Gastroesophageal sphincter (tissue), 4 donors: ENCODE data around the gene TULP1. TPM values are rescaled to one million over a fixed set of nuclear protein-coding genes. Genes with fewer than 3 reads are reported as not detected.

Source experiments
- ATAC-seq: fragments of 150-250 bp; one replicate; pipeline ENCODE4 v1.9.1; 2016; ENCODE audit warnings: mild to moderate bottlenecking, moderate library complexity
- H3K27ac ChIP-seq, 4 donors: fragments of 200-600 bp; sonication (generic) in 3 of 4; 1 replicate in 3 of 4; 2 replicates in 1 of 4; pipeline ENCODE4 v1.5.1; 2016 to 2019
- H3K27me3 ChIP-seq: fragments of 200-600 bp; sonication (generic); one replicate; pipeline ENCODE4 v1.5.1; 2019
- H3K36me3 ChIP-seq, 2 donors: fragments of 200-600 bp; sonication (generic); one replicate each; pipeline ENCODE4 v1.5.1; 2019; ENCODE audit warnings: control low read depth in 1 of 2
- H3K4me1 ChIP-seq, 3 donors: fragments of 200-600 bp; sonication (generic); 1 replicate in 2 of 3; 2 replicates in 1 of 3; pipeline ENCODE4 v1.5.1; 2016 to 2019; ENCODE audit warnings: control low read depth in 2 of 3
- H3K4me3 ChIP-seq, 2 donors: fragments of 200-600 bp; sonication (generic); one replicate each; pipeline ENCODE4 v1.5.1; 2019; ENCODE audit warnings: mild to moderate bottlenecking in 1 of 2, moderate library complexity in 1 of 2
- H3K9me3 ChIP-seq, 3 donors: fragments of 200-600 bp; sonication (generic); one replicate each; pipeline ENCODE4 v1.5.1; 2017 to 2019; ENCODE audit warnings: control low read depth in 2 of 3
- CTCF ChIP-seq, 4 experiments: fragments of 200-600 bp in 2 of 4; fragments of 450-650 bp in 2 of 4; sonication (generic) in 1 of 4; IDR thresholded peaks; one replicate each; pipeline ENCODE4 v1.5.1; 2017 to 2019; ENCODE audit warnings: antibody characterized with exemption in 4 of 4, mild to moderate bottlenecking in 2 of 4, moderate library complexity in 2 of 4
- EP300 ChIP-seq: sonication (generic); formaldehyde crosslinking; IDR thresholded peaks from one replicate; pipeline ENCODE4 v1.6.1; 2017; ENCODE audit warnings: antibody characterized with exemption, mild to moderate bottlenecking
- POLR2A ChIP-seq, 2 donors: fragments of 450-650 bp; IDR thresholded peaks; one replicate each; pipeline ENCODE4 v1.6.1; 2017; ENCODE audit warnings: antibody characterized with exemption in 2 of 2, mild to moderate bottlenecking in 2 of 2, moderate library complexity in 1 of 2
- POLR2AphosphoS5 ChIP-seq: sonication (generic); formaldehyde crosslinking; IDR thresholded peaks from one replicate; pipeline ENCODE4 v1.6.1; 2017; ENCODE audit warnings: antibody characterized with exemption
- WGBS, 2 donors: methylation state at CpG; one replicate each; pipeline ENCODE4 v1.1.5; 2018; ENCODE audit warnings: low coverage in 1 of 2; 5-methylcytosine and 5-hydroxymethylcytosine counted together
- total RNA-seq, 4 donors: library from RNA; depleted of rRNA; stranded (reverse); fragments of >200 nt; gene quantifications; one replicate each; pipeline ENCODE4 v1.1.0, GENCODE V29; 2016

Gene TULP1
- total RNA-seq, 4 donors from 2014 or later: 0.89 TPM; not detected in 3

GRCh38 chr6:35510916-35511561 is 1.7 kb downstream of the TULP1 start:
- TF ChIP-seq POLR2AphosphoS5 (no peak), CTCF (IDR thresholded peaks at IDR 0.05) (no peak), EP300 (no peak), POLR2A (IDR thresholded peaks at IDR 0.05) (no peak)
- WGBS, 2 donors: 86 to 90% methylated on average over 3 of the region's 7 CpGs
- Histone ChIP-seq H3K9me3 (no peaks in the 10 kb centered on the region), H3K36me3 (no peaks in the 10 kb centered on the region), H3K27me3 (peaks cover 70% of the 10 kb centered on the region), H3K27ac (no peak overlapping the region), H3K4me1 (peaks cover 0 to 11% (median 0%) of the 10 kb centered on the region in 3 donors), H3K4me3 (peak overlapping the region in 1 of 2 donors; percentile 25)
- ATAC-seq: no peak

- Histone ChIP-seq H3K4me3 (no peak overlapping the region), H3K27ac (no peak overlapping the region), H3K27me3 (peaks cover 95% of the 10 kb centered on the region), H3K4me1 (peaks cover 0 to 11% (median 0%) of the 10 kb centered on the region in 3 donors), H3K9me3 (no peaks in the 10 kb centered on the region), H3K36me3 (no peaks in the 10 kb centered on the region)
- no peak for TF ChIP-seq EP300
- no peak for TF ChIP-seq POLR2AphosphoS5
- TF ChIP-seq POLR2A (IDR thresholded peaks at IDR 0.05): no peak
- TF ChIP-seq CTCF (IDR thresholded peaks at IDR 0.05): no peak
- no peak for ATAC-seq
- WGBS, 2 donors: 0 to 51% methylated on average over 1 to 4 of the region's 5 CpGs
Observed at GRCh38 chr6:35508542-35508941, 4.2 kb downstream of the TULP1 start.

- ATAC-seq: no peak
- Histone ChIP-seq H3K27me3 (peaks cover 97% of the 10 kb centered on the region), H3K36me3 (no peaks in the 10 kb centered on the region), H3K4me3 (no peak overlapping the region), H3K9me3 (no peaks in the 10 kb centered on the region), H3K4me1 (peaks cover 0 to 11% (median 0%) of the 10 kb centered on the region in 3 donors), H3K27ac (no peak overlapping the region)
- WGBS, 2 donors: 58 to 80% methylated on average over 1 to 2 of the region's 2 CpGs
- TF ChIP-seq POLR2AphosphoS5: no peak
- no peak for TF ChIP-seq EP300
- no peak for TF ChIP-seq POLR2A (IDR thresholded peaks at IDR 0.05)
- no peak for TF ChIP-seq CTCF (IDR thresholded peaks at IDR 0.05)
Observed at GRCh38 chr6:35508027-35508426, 4.7 kb downstream of the TULP1 start.

GRCh38 chr6:35507221-35507620 is 5.5 kb downstream of the TULP1 start:
- H3K9me3 ChIP-seq: no peaks in the 10 kb centered on the region
- H3K27me3 ChIP-seq: peaks cover 89% of the 10 kb centered on the region
- TF ChIP-seq CTCF (IDR thresholded peaks at IDR 0.05) (no peak), POLR2A (IDR thresholded peaks at IDR 0.05) (no peak), POLR2AphosphoS5 (no peak), EP300 (no peak)
- no peak overlapping the region for H3K27ac ChIP-seq
- H3K4me1 ChIP-seq: peaks cover 0 to 11% (median 0%) of the 10 kb centered on the region in 3 donors
- 78 to 85% methylated on average over 1 to 2 of the region's 2 CpGs for WGBS, 2 donors
- no peaks in the 10 kb centered on the region for H3K36me3 ChIP-seq
- H3K4me3 ChIP-seq: no peak overlapping the region
- no peak for ATAC-seq

GRCh38 chr6:35506536-35506935 is 6.2 kb downstream of the TULP1 start:
- no peak for TF ChIP-seq POLR2A (IDR thresholded peaks at IDR 0.05)
- TF ChIP-seq CTCF (IDR thresholded peaks at IDR 0.05): no peak
- TF ChIP-seq EP300: no peak
- TF ChIP-seq POLR2AphosphoS5: no peak
- H3K4me3 ChIP-seq: no peak overlapping the region
- no peaks in the 10 kb centered on the region for H3K9me3 ChIP-seq
- ATAC-seq: no peak
- H3K36me3 ChIP-seq: no peaks in the 10 kb centered on the region
- no peak overlapping the region for H3K27ac ChIP-seq
- 87 to 100% methylated on average over 2 to 3 of the region's 3 CpGs for WGBS, 2 donors
- H3K27me3 ChIP-seq: peaks cover 83% of the 10 kb centered on the region
- peaks cover 0 to 4% (median 0%) of the 10 kb centered on the region in 3 donors for H3K4me1 ChIP-seq
